ENCODE measurements around the gene OR3A2. TPM values are rescaled to one million over a fixed set of nuclear protein-coding genes. Genes with fewer than 3 reads are reported as not detected.
"Not testable (repeated sequence)": the region's sequence is repeated elsewhere in the genome, so short reads cannot be mapped to it uniquely, and the experiment has no call there.

OR3A2 gene
- total and polyA plus RNA-seq, 3 experiments from 2014 or later = 0.46 to 6.7 (median 5.9) TPM

DNA sequence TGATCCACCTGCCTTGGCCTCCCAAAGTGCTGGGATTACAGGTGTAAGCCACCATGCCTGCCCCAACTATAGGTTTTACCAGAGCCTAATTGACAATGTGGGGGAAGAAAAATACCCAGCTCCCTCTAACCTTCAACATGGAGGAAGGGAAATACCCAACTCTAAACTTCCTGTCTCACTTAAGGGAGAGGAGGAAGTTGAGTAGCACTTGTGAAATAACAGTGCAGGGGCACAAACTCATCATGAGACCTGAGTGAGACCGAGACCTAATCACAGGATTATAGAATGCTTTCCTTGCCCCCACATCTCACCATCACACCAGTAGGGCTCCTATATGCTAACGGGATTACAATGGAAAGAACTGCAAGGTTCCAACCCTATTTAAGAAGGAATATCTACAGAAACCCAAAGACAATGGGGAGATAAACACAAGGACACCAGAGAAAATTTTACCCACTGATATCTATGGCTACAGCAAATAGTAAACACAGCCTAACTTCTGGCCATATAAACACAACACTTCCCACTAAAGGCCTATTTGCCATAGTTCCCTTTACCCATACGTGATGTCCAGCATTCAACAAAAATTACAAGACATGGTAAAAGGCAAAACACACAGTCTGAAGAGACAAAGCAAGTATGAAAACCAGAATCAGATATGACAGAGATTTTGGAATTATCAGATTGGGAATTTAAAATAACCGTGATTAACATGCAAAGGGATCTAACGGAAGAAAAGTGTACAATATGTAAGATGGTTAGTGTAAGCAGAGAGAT lies 114.8 kb downstream of the OR3A2 start:
- peaks cover 2 to 22% of the 10 kb centered on the region in 2 donors for H3K27me3 Mint-ChIP-seq
- H3K36me3 Mint-ChIP-seq = peaks cover 0 to 18% (median 0%) of the 10 kb centered on the region in 3 donors
- ChIA-PET CTCF (no interaction called here), POLR2A (no interaction called here)
- no peaks in the 10 kb centered on the region for H3K4me1 Mint-ChIP-seq
- Histone ChIP-seq H3K27me3 (ENCODE audit: insufficient read depth, low read length, poor library complexity, severe bottlenecking) (no peaks in the 10 kb centered on the region), H3K9me3 (ENCODE audit: low read length) (peaks cover 4% of the 10 kb centered on the region), H3K4me1 (ENCODE audit: insufficient read depth, low read length) (no peaks in the 10 kb centered on the region), H3K27ac (ENCODE audit: low read depth, low read length) (no peak overlapping the region), H3K4me3 (ENCODE audit: low read length) (no peak overlapping the region), H3K36me3 (ENCODE audit: insufficient read depth, low read length) (no peaks in the 10 kb centered on the region)
- DNase-seq = no peak
- peak overlapping the region in 1 of 8 donors; percentile 54 for H3K27ac Mint-ChIP-seq
- H3K9me3 Mint-ChIP-seq = peaks cover 14 to 21% (median 15%) of the 10 kb centered on the region in 5 donors
- no peak overlapping the region for H3K4me3 Mint-ChIP-seq

DNA sequence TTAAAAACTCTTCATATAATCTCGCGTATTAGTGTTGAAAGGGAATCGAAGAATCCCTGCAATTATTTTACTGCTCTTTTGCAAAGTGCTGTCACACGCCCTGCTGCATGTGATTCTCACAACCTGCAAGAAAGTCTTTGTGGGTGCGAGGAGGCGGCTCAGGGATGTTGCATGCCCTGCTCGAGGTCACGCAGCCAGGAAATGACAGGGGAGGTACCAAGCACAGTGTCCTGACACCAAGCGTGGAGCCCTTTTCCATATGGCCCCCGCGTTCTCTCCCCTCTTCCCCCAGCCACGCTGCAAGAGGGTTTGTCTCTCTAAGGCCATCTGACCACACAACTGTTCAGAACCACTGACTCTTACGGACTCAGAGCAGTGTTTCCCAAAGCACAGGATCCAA lies 125.5 kb downstream of the OR3A2 start:
- no peak overlapping the region for H3K27ac ChIP-seq (ENCODE audit: low read depth, low read length)
- Mint-ChIP-seq H3K9me3 (peaks cover 0 to 3% (median 0%) of the 10 kb centered on the region in 5 donors), H3K4me3 (peak overlapping the region in 1 of 7 donors; percentile 43), H3K36me3 (no peaks in the 10 kb centered on the region), H3K27ac (peak overlapping the region in 2 of 8 donors; percentile 39 to 61), H3K4me1 (peaks cover 0 to 6% (median 4%) of the 10 kb centered on the region in 3 donors), H3K27me3 (peaks cover 14 to 23% of the 10 kb centered on the region in 2 donors)
- DNase-seq = no peak
- ChIA-PET CTCF (no interaction called here), POLR2A (no interaction called here)
- no peak overlapping the region for H3K4me3 ChIP-seq (ENCODE audit: low read length)
- no peaks in the 10 kb centered on the region for H3K4me1 ChIP-seq (ENCODE audit: insufficient read depth, low read length)
- H3K36me3 ChIP-seq (ENCODE audit: insufficient read depth, low read length) = no peaks in the 10 kb centered on the region
- H3K9me3 ChIP-seq (ENCODE audit: low read length) = no peaks in the 10 kb centered on the region
- no peaks in the 10 kb centered on the region for H3K27me3 ChIP-seq (ENCODE audit: insufficient read depth, low read length, poor library complexity, severe bottlenecking)

DNA sequence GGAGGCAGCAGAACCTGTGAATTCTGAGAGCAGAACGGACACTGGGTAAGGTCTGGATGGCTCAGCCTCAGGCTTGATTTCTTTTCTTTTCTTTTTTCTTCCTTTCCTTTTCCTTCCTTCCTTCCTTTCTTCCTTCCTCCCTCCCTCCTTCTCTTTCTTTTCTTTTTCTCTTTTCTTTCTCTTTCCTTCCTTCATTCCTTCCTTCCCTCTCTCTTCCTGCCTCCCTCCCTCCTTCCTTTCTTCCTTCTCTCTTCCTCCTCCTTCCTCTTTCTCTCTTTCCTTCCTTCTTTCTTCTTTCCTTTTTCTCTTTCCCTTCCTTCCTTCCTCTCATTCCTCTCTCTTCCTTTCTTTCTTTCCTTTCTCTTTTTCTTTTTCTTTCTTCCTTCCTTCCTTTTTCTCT lies 125.9 kb downstream of the OR3A2 start:
- DNase-seq = no peak
- Mint-ChIP-seq H3K27me3 (peaks cover 13 to 23% of the 10 kb centered on the region in 2 donors), H3K4me3 (no peak overlapping the region), H3K36me3 (no peaks in the 10 kb centered on the region), H3K9me3 (peaks cover 0 to 3% (median 0%) of the 10 kb centered on the region in 5 donors), H3K4me1 (peaks cover 0 to 6% (median 4%) of the 10 kb centered on the region in 3 donors), H3K27ac (peak overlapping the region in 1 of 8 donors; percentile 39)
- Histone ChIP-seq H3K27ac (ENCODE audit: low read depth, low read length) (no peak overlapping the region), H3K27me3 (ENCODE audit: insufficient read depth, low read length, poor library complexity, severe bottlenecking) (no peaks in the 10 kb centered on the region), H3K36me3 (ENCODE audit: insufficient read depth, low read length) (no peaks in the 10 kb centered on the region), H3K4me3 (ENCODE audit: low read length) (no peak overlapping the region), H3K9me3 (ENCODE audit: low read length) (no peaks in the 10 kb centered on the region), H3K4me1 (ENCODE audit: insufficient read depth, low read length) (no peaks in the 10 kb centered on the region)
- ChIA-PET POLR2A (no interaction called here), CTCF (no interaction called here)

DNA sequence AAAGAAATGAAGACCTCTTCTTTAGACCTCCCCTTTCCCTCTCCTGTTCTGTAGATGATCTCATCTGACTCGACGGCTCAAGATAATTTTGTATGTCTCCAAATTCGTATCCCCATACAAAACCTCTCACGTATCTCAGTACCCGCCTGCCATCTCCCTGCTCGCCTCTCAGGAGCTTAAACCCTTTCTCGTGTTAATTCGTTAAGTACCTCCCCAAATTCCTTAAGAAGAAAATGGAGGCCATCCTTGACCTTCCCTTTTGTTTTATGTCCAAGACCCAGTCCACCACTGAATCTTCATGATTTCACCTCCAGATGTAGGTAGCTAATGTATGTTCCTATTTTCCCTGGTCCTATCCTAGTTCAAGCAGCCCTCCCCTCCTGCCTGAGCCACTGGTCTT lies 129.5 kb downstream of the OR3A2 start:
- DNase-seq = no peak
- Mint-ChIP-seq H3K9me3 (peaks cover 4 to 7% (median 6%) of the 10 kb centered on the region in 5 donors), H3K27me3 (peaks cover 11 to 27% of the 10 kb centered on the region in 2 donors), H3K4me3 (no peak overlapping the region), H3K27ac (no peak overlapping the region), H3K4me1 (peaks cover 0 to 6% (median 4%) of the 10 kb centered on the region in 3 donors), H3K36me3 (no peaks in the 10 kb centered on the region)
- Histone ChIP-seq H3K9me3 (ENCODE audit: low read length) (no peaks in the 10 kb centered on the region), H3K36me3 (ENCODE audit: insufficient read depth, low read length) (no peaks in the 10 kb centered on the region), H3K4me1 (ENCODE audit: insufficient read depth, low read length) (no peaks in the 10 kb centered on the region), H3K27ac (ENCODE audit: low read depth, low read length) (no peak overlapping the region), H3K27me3 (ENCODE audit: insufficient read depth, low read length, poor library complexity, severe bottlenecking) (no peaks in the 10 kb centered on the region), H3K4me3 (ENCODE audit: low read length) (no peak overlapping the region)
- ChIA-PET POLR2A (no interaction called here), CTCF (no interaction called here)

DNA sequence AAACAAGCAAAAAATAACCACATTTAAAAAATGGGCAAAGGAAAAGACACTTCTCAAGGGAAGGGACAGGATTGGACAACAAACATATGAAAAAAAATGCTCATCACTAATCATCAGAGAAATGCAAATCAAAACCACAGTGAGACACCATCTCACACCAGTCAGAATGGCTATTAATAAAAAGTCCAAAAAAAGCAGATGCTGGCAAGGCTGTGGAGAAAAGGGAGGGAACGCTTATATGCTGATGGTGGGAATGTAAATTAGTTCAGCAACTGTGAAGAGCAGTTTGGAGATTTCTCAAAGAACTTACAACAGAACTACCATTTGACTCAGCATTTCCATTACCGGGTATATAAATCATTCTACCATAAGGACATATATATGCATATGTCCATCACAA lies 137.1 kb downstream of the OR3A2 start:
- H3K27me3 ChIP-seq (ENCODE audit: insufficient read depth, low read length, poor library complexity, severe bottlenecking); DNase-seq; H3K4me3 ChIP-seq (ENCODE audit: low read length); H3K9me3 Mint-ChIP-seq; H3K4me1 Mint-ChIP-seq; H3K36me3 Mint-ChIP-seq; H3K36me3 ChIP-seq (ENCODE audit: insufficient read depth, low read length); H3K27ac Mint-ChIP-seq; CTCF ChIA-PET; H3K27ac ChIP-seq (ENCODE audit: low read depth, low read length); H3K4me1 ChIP-seq (ENCODE audit: insufficient read depth, low read length); H3K27me3 Mint-ChIP-seq; POLR2A ChIA-PET; H3K4me3 Mint-ChIP-seq; H3K9me3 ChIP-seq (ENCODE audit: low read length): not testable (repeated sequence)

DNA sequence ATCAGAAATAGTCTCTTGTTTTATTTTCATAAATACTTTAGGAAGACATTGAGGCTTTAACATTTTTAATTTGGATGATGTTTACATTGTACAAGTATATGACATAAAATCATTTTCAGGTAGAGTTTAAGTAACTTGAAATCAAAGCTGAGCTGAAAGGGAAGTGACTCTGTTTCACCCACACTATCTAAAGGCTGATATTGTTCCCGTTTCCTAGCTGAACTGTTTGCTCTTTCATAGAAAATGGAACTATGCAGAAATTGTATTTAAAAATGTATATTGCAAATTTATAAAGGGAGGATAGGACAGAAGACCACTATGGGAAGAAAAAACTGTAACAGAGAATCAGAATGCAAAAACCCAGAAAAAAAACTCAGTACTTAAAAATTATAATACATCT lies 141.3 kb downstream of the OR3A2 start:
- POLR2A ChIA-PET; H3K27me3 Mint-ChIP-seq; H3K9me3 ChIP-seq (ENCODE audit: low read length); H3K27ac Mint-ChIP-seq; H3K4me3 Mint-ChIP-seq; H3K27me3 ChIP-seq (ENCODE audit: insufficient read depth, low read length, poor library complexity, severe bottlenecking); DNase-seq; H3K9me3 Mint-ChIP-seq; H3K4me1 Mint-ChIP-seq; CTCF ChIA-PET; H3K36me3 Mint-ChIP-seq; H3K4me3 ChIP-seq (ENCODE audit: low read length); H3K4me1 ChIP-seq (ENCODE audit: insufficient read depth, low read length); H3K36me3 ChIP-seq (ENCODE audit: insufficient read depth, low read length); H3K27ac ChIP-seq (ENCODE audit: low read depth, low read length): not testable (repeated sequence)

DNA sequence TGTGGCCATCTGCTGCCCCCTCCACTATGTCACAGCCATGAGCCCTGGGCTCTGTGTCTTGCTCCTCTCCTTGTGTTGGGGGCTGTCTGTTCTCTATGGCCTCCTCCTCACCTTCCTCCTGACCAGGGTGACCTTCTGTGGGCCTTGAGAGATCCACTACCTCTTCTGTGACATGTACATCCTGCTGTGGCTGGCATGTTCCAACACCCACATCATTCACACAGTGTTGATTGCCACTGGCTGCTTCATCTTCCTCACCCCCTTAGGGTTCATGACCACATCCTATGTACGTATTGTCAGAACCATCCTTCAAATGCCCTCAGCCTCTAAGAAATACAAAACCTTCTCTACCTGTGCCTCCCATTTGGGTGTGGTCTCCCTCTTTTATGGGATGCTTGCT lies 145.1 kb downstream of the OR3A2 start:
- Mint-ChIP-seq H3K27ac (peak overlapping the region in 3 of 8 donors; percentile 33 to 67 (median 35)), H3K4me3 (peak overlapping the region in 1 of 7 donors; percentile 40)
- H3K9me3 ChIP-seq (ENCODE audit: low read length); H3K27ac ChIP-seq (ENCODE audit: low read depth, low read length); H3K4me3 ChIP-seq (ENCODE audit: low read length); H3K36me3 Mint-ChIP-seq; H3K27me3 ChIP-seq (ENCODE audit: insufficient read depth, low read length, poor library complexity, severe bottlenecking); H3K27me3 Mint-ChIP-seq; CTCF ChIA-PET; POLR2A ChIA-PET; H3K36me3 ChIP-seq (ENCODE audit: insufficient read depth, low read length); H3K4me1 ChIP-seq (ENCODE audit: insufficient read depth, low read length); H3K4me1 Mint-ChIP-seq; H3K9me3 Mint-ChIP-seq: not testable (repeated sequence)
- peak in 1 of 5 donors; percentile 14 for DNase-seq

DNA sequence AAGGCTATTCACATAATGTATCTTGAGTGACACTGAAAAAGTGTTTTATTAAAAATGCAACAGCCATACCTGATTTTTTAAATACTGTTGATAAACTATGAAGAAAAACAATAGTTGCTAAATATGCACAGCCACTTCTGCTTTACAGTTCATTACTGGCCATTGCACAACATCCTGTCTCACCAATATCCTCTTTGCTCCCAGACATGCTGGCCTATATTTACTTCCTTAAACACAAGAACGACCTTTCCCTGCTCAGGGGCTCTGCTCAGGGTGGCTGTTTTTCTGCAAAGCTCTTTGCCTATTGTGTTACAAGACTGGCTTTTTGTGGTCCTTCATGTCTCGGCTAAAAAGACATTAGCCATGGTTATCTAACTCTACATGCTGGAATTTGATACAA lies 147.4 kb downstream of the OR3A2 start:
- H3K4me3 ChIP-seq (ENCODE audit: low read length); H3K36me3 ChIP-seq (ENCODE audit: insufficient read depth, low read length); H3K36me3 Mint-ChIP-seq; H3K9me3 ChIP-seq (ENCODE audit: low read length); H3K27me3 Mint-ChIP-seq; H3K27ac ChIP-seq (ENCODE audit: low read depth, low read length); H3K4me1 Mint-ChIP-seq; H3K4me1 ChIP-seq (ENCODE audit: insufficient read depth, low read length); H3K27me3 ChIP-seq (ENCODE audit: insufficient read depth, low read length, poor library complexity, severe bottlenecking); H3K27ac Mint-ChIP-seq; H3K4me3 Mint-ChIP-seq; H3K9me3 Mint-ChIP-seq; POLR2A ChIA-PET; CTCF ChIA-PET: not testable (repeated sequence)
- peak in 2 of 5 donors; percentile 10 to 23 for DNase-seq
